Transverse colon (tissue), 4 donors: ENCODE results near the gene TOX2.

Experiments
- EP300 ChIP-seq: sonication (generic); formaldehyde crosslinking; IDR thresholded peaks from one replicate; pipeline ENCODE4 v1.6.1; 2017; ENCODE audit warnings: antibody characterized with exemption, low read depth
- POLR2A ChIP-seq: fragments of 450-650 bp; IDR thresholded peaks from one replicate; pipeline ENCODE4 v1.6.1; 2016; ENCODE audit warnings: antibody characterized with exemption, mild to moderate bottlenecking, moderate library complexity
- POLR2AphosphoS5 ChIP-seq, 3 donors: sonication (generic); formaldehyde crosslinking; IDR thresholded peaks; one replicate each; pipeline ENCODE4 v1.6.1; 2016; ENCODE audit warnings: antibody characterized with exemption in 3 of 3
- TF ChIP-seq, protein P1 (sequence below), 5 experiments: fragments of 200-600 bp in 3 of 5; fragments of 450-650 bp in 2 of 5; sonication (generic) in 3 of 5; IDR thresholded peaks; 1 replicate in 2 of 5; 2 replicates in 3 of 5; pipeline ENCODE4 v1.5.1; 2016 to 2017; ENCODE audit warnings: antibody characterized with exemption in 5 of 5, inconsistent platforms in 3 of 5, mild to moderate bottlenecking in 2 of 5, moderate library complexity in 1 of 5

DNA sequence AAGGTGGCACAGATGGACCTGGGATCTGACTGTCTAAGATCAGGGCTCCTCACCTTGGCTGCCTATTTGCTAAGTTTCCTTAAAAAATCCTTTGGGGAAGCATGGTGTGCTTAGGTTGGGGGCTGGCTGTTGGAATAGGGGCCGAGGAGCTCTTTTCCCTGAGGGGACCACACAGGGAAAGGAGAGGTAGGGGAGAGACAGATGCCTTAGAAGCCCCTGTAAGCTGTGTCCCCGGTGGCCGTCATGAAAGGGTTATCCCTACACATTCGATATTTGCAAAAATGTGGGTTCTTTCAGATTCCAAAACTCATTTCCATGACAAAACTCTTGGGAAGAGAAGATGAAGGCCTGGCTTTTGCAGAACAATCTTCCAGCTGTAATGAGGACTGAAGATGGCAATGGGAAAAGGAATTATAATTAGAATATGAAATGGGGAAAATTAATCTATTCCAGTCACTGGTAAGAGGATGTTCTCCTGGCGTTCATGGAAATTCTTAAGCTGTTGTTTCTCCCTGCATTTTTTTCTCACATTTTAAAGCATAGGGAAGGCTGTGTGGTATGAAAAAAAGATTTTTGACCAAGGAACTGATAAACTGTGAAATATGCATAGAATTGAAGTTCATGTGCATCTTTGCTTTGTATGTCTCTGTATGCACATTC is 53.8 kb downstream of the TOX2 start:
- TF ChIP-seq, protein P1, sequence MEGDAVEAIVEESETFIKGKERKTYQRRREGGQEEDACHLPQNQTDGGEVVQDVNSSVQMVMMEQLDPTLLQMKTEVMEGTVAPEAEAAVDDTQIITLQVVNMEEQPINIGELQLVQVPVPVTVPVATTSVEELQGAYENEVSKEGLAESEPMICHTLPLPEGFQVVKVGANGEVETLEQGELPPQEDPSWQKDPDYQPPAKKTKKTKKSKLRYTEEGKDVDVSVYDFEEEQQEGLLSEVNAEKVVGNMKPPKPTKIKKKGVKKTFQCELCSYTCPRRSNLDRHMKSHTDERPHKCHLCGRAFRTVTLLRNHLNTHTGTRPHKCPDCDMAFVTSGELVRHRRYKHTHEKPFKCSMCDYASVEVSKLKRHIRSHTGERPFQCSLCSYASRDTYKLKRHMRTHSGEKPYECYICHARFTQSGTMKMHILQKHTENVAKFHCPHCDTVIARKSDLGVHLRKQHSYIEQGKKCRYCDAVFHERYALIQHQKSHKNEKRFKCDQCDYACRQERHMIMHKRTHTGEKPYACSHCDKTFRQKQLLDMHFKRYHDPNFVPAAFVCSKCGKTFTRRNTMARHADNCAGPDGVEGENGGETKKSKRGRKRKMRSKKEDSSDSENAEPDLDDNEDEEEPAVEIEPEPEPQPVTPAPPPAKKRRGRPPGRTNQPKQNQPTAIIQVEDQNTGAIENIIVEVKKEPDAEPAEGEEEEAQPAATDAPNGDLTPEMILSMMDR (IDR thresholded peaks at IDR 0.05) = no peak
- TF ChIP-seq POLR2A (no peak), POLR2AphosphoS5 (IDR thresholded peaks at IDR 0.05) (no peak), EP300 (no peak)
